Uterus (tissue), 4 donors: Measurements from ENCODE around the gene ENTREP1. TPM values are rescaled to one million over a fixed set of nuclear protein-coding genes. Genes with fewer than 3 reads are reported as not detected.

Source experiments
- DNase-seq, 2 donors: peaks; one replicate each; pipeline ENCODE4 v3.0.0-alpha.2; 2019 to 2020
- H3K27ac ChIP-seq, 2 donors: fragments of 200-600 bp; sonication (generic); 1 replicate in 1 of 2; 2 replicates in 1 of 2; pipeline ENCODE4 v1.5.1; 2016 to 2018
- H3K27me3 ChIP-seq, 2 donors: fragments of 200-600 bp; sonication (generic); one replicate each; pipeline ENCODE4 v1.5.1; 2018 to 2019; ENCODE audit warnings: control low read depth in 1 of 2
- H3K36me3 ChIP-seq, 2 donors: fragments of 200-600 bp; sonication (generic); one replicate each; pipeline ENCODE4 v1.5.1; 2019; ENCODE audit warnings: control low read depth in 1 of 2
- H3K4me1 ChIP-seq, 2 donors: fragments of 200-600 bp; sonication (generic); one replicate each; pipeline ENCODE4 v1.5.1; 2018 to 2019; ENCODE audit warnings: control low read depth in 1 of 2
- H3K4me3 ChIP-seq, 2 donors: fragments of 200-600 bp; sonication (generic); 1 replicate in 1 of 2; 2 replicates in 1 of 2; pipeline ENCODE4 v1.5.1; 2018 to 2019; ENCODE audit warnings: mild to moderate bottlenecking in 1 of 2
- H3K9me3 ChIP-seq, 2 donors: fragments of 200-600 bp; sonication (generic); one replicate each; pipeline ENCODE4 v1.5.1; 2019; ENCODE audit warnings: control low read depth in 1 of 2
- POLR2A ChIP-seq, 2 donors: fragments of 450-650 bp; IDR thresholded peaks; one replicate each; pipeline ENCODE4 v1.6.1; 2016; ENCODE audit warnings: antibody characterized with exemption in 2 of 2, mild to moderate bottlenecking in 1 of 2, moderate library complexity in 1 of 2
- intact Hi-C: fragments of 100-400 bp; cut with DNase I; formaldehyde crosslinking; loops from one replicate; pipeline ENCODE4 v1.15.1; 2023; ENCODE audit warnings: low total_unique reads
- total RNA-seq, 4 donors: library from RNA; depleted of rRNA in 3 of 4; stranded (reverse); fragments of >200 nt in 3 of 4; gene quantifications; one replicate each; pipeline versions ENCODE4 v1.1.0 to v1.2.4, GENCODE V29; 2014 to 2023
- TF ChIP-seq, protein P1 (sequence below), 4 experiments: fragments of 200-600 bp in 2 of 4; fragments of 450-650 bp in 2 of 4; sonication (generic) in 2 of 4; IDR thresholded peaks; one replicate each; pipeline ENCODE4 v1.5.1; 2016 to 2019; ENCODE audit warnings: antibody characterized with exemption in 4 of 4, mild to moderate bottlenecking in 2 of 4, moderate library complexity in 1 of 4
- donor health status: DM: yes; HTN: yes; CAD: no.

The ENTREP1 gene
- total RNA-seq, 4 donors from 2014 or later = 0.59 to 12.6 (median 6.9) TPM

DNA sequence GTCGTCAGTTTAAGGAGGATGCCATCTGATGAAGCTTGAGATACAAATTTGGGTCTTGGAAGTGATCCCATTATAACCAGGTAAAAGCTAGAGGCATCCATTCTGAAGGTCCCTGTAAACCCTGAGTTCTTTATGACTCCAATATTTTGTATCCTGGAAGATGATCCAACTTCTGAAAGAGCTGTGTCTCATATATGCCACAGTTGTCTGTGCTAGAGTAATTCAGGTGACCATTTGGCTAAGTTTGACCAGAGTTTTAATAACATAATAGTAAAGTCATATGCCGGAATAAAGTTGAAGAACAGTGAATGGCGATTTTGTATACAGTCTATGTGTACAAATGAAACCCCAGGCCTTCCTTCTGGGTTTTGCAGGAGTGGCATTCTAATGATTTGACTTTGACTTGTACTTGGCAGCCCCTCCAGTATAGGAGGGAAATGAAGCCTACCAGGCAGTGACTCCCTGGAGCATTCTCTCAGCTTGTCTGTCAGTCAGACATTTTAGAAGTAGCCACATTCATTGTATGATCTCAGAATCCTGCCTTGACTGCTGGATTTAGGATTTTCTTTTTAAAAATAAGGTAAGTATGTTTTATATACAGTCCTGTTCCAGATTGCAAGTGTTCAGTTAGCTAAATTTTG lies 39.6 kb downstream of the ENTREP1 start:
- DNase-seq = no peak
- TF ChIP-seq, protein P1, sequence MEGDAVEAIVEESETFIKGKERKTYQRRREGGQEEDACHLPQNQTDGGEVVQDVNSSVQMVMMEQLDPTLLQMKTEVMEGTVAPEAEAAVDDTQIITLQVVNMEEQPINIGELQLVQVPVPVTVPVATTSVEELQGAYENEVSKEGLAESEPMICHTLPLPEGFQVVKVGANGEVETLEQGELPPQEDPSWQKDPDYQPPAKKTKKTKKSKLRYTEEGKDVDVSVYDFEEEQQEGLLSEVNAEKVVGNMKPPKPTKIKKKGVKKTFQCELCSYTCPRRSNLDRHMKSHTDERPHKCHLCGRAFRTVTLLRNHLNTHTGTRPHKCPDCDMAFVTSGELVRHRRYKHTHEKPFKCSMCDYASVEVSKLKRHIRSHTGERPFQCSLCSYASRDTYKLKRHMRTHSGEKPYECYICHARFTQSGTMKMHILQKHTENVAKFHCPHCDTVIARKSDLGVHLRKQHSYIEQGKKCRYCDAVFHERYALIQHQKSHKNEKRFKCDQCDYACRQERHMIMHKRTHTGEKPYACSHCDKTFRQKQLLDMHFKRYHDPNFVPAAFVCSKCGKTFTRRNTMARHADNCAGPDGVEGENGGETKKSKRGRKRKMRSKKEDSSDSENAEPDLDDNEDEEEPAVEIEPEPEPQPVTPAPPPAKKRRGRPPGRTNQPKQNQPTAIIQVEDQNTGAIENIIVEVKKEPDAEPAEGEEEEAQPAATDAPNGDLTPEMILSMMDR (IDR thresholded peaks at IDR 0.05) = no peak
- TF ChIP-seq POLR2A (IDR thresholded peaks at IDR 0.05) = no peak
- Histone ChIP-seq H3K27me3 (no peaks in the 10 kb centered on the region), H3K4me3 (no peak overlapping the region), H3K36me3 (no peaks in the 10 kb centered on the region), H3K27ac (no peak overlapping the region), H3K4me1 (no peaks in the 10 kb centered on the region), H3K9me3 (no peaks in the 10 kb centered on the region)
- intact Hi-C loops = no loop called here

DNA sequence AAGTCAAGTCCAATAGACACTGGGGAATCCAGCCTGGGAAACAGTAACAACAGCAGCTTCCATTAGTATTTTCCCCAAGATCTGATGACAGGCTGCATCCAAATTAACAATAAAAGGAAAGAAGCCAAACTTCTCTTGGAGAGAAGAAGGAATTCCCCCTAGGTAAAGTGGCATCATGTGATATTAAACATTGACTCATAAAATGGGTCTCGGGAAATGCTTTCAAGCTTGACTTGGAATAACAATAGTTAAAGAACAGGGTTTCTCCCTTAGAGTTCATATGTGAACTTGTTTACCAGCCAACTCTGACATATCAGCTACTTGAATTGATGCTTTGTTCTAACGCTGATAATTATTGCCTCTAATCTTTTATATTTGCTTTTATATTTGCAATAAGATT lies 45.4 kb downstream of the ENTREP1 start:
- H3K9me3 ChIP-seq = no peaks in the 10 kb centered on the region
- no peaks in the 10 kb centered on the region for H3K36me3 ChIP-seq
- H3K4me1 ChIP-seq = no peaks in the 10 kb centered on the region
- intact Hi-C loops = no loop called here
- DNase-seq = no peak
- H3K27ac ChIP-seq = no peak overlapping the region
- H3K4me3 ChIP-seq = no peak overlapping the region
- no peaks in the 10 kb centered on the region for H3K27me3 ChIP-seq
- TF ChIP-seq, protein P1 (IDR thresholded peaks at IDR 0.05) = no peak
- no peak for TF ChIP-seq POLR2A (IDR thresholded peaks at IDR 0.05)

DNA sequence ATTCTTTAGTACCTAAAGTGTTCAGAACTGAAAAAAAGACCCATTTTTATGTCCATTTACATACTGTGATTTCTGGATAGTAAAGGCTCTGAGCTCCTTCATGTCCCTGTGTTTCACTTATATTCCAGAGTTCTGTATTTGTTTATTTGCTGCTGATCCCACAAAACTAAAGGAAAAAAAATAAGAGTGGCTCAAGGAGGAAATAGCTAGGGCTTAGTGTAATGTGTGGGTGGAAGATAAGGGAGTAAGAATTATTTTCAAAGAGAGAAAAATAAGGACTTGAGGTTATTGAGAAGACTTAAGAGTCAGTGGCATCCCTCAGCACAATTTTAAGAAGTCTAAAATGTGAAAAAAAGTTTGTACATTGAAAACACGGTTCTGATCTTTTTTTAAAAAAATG lies 46.0 kb downstream of the ENTREP1 start:
- Histone ChIP-seq H3K4me3 (no peak overlapping the region), H3K4me1 (no peaks in the 10 kb centered on the region), H3K27me3 (no peaks in the 10 kb centered on the region), H3K27ac (no peak overlapping the region), H3K36me3 (no peaks in the 10 kb centered on the region), H3K9me3 (no peaks in the 10 kb centered on the region)
- TF ChIP-seq, protein P1 (IDR thresholded peaks at IDR 0.05) = no peak
- TF ChIP-seq POLR2A (IDR thresholded peaks at IDR 0.05) = no peak
- intact Hi-C loops = no loop called here
- DNase-seq = no peak

DNA sequence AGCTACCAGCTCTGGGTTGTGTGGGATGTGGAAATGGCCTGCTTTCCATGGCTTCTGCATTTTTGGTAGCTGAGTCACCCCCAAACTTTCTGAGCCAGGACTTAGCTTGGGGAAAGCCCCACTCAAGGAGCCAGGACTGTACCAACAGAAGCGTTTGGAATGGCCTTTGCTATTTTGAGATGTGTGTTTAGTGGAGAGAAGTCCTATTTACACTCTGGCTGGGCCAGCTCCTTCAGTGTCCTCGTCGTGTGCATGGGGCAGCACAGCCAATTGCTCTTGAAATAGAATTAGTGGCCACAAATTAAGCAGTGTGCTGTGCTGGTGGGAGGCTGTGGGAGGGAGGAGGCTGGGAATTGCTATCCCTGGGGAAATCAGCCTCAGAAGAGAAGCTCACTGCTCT lies 51.6 kb downstream of the ENTREP1 start:
- H3K4me1 ChIP-seq = no peaks in the 10 kb centered on the region
- H3K27ac ChIP-seq = peak overlapping the region in 1 of 2 donors; percentile 24

DNA sequence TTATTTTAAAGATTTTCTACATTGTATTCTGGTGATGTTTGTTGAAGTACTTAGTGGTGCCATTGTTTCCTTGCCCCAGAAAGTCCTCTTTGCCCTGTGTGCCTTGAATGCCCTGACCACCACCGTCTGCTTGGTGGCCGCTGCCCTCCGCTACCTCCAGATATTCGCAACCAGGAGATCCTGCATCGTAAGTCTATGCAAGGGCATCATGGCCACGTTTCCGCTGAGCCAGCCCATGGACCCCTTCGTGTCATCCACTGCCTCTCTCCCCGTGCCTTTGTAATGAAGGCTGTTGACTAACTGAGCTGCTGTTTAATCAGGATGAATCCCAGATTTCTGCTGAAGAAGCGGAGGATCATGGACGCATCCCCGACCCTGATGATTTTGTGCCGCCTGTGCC lies 52.3 kb downstream of the ENTREP1 start:
- Histone ChIP-seq H3K4me3 (no peak overlapping the region), H3K4me1 (no peaks in the 10 kb centered on the region), H3K36me3 (no peaks in the 10 kb centered on the region), H3K27me3 (no peaks in the 10 kb centered on the region), H3K27ac (no peak overlapping the region), H3K9me3 (no peaks in the 10 kb centered on the region)
- intact Hi-C loops = no loop called here
- no peak for TF ChIP-seq POLR2A (IDR thresholded peaks at IDR 0.05)
- TF ChIP-seq, protein P1 (IDR thresholded peaks at IDR 0.05) = no peak
- DNase-seq = no peak

More for the DNA sequence above, 51.6 kb downstream of the ENTREP1 start:
- no peaks in the 10 kb centered on the region for H3K9me3 ChIP-seq
- DNase-seq = peak; percentile 36 to 47
- no peak overlapping the region for H3K4me3 ChIP-seq
- H3K27me3 ChIP-seq = no peaks in the 10 kb centered on the region
- TF ChIP-seq, protein P1 (IDR thresholded peaks at IDR 0.05) = no peak
- TF ChIP-seq POLR2A (IDR thresholded peaks at IDR 0.05) = no peak
- intact Hi-C loops = no loop called here
- no peaks in the 10 kb centered on the region for H3K36me3 ChIP-seq
